AG04450 (cell line): ENCODE measurements around the gene BANF2. TPM values are rescaled to one million over a fixed set of nuclear protein-coding genes. Genes with fewer than 3 reads are reported as not detected.

ENCODE experiments used
- CTCF ChIA-PET: fragments of 300-600, 350-600 bp; formaldehyde crosslinking; extraction: SDS; loops from one replicate; lab custom pipeline; 2022; ENCODE audit warnings: antibody characterized with exemption, inconsistent platforms; lab: Charles Lee
- POLR2A ChIA-PET: fragments of 350-600 bp; formaldehyde crosslinking; extraction: SDS; loops from one replicate; lab custom pipeline; 2021; ENCODE audit warnings: antibody characterized with exemption, inconsistent platforms; lab: Yijun Ruan, JAX
- DNase-seq: peaks from one replicate; pipeline ENCODE4 v3.0.0-alpha.2; 2011; ENCODE audit warnings: low read depth, low spot score
- H3K27ac ChIP-seq: one replicate; pipeline ENCODE4 v1.5.1; 2012; ENCODE audit warnings: low read depth, low read length, control low read depth
- H3K27me3 ChIP-seq: one replicate; pipeline ENCODE4 v1.6.0; 2012; ENCODE audit warnings: low read length; ENCODE audit not compliant: control insufficient read depth, insufficient read depth
- H3K4me3 ChIP-seq: 2 replicates; pipeline ENCODE4 v1.5.1; 2011; ENCODE audit warnings: mild to moderate bottlenecking, low read depth, low read length, control low read depth
- H3K9me3 ChIP-seq: 2 replicates; pipeline ENCODE4 v1.5.1; 2012; ENCODE audit warnings: low read length; ENCODE audit not compliant: control insufficient read depth, insufficient read depth
- polyA plus RNA-seq: library from polyadenylated mRNA; depleted of rRNA; stranded (reverse); fragments of >200 nt; gene quantifications from 2 replicates; pipeline ENCODE4 v1.2.3, GENCODE V29; 2011; rRNA removed
- TF ChIP-seq, protein P1 (sequence below): IDR thresholded peaks from 2 replicates; pipeline ENCODE4 v1.5.1; 2011; ENCODE audit warnings: low read depth, low read length, control low read depth, inconsistent platforms

Gene BANF2
- polyA plus RNA-seq, 1 experiment: not detected

DNA sequence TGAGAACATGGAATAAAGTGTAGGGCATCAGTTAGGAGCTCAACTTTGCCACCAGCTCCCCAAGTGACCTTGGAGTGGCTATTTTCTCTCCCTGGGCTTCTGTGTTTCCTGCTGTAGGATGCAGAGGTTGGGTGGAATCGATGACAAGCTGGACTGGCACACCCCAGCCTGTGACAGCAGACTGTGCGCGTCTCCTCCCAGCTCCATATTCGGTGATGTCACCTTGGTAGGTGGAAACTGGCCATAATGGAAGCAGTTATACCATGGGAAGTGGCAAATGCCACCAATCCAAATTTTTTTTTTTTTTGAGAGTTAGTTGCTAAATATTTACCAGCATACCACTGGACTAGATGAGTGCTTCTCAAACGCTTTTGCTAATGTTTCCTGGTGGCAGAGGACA is 85.2 kb downstream of the BANF2 start:
- ChIA-PET POLR2A (interaction anchor here (0.6 kb wide), 1 partner anchor 18 kb away, joined by 4 read pairs; no protein-coding TSS in a partner anchor), CTCF (no interaction called here)

More for the DNA sequence above, 85.2 kb downstream of the BANF2 start:
- H3K27me3 ChIP-seq: no peaks in the 10 kb centered on the region
- TF ChIP-seq, protein P1, sequence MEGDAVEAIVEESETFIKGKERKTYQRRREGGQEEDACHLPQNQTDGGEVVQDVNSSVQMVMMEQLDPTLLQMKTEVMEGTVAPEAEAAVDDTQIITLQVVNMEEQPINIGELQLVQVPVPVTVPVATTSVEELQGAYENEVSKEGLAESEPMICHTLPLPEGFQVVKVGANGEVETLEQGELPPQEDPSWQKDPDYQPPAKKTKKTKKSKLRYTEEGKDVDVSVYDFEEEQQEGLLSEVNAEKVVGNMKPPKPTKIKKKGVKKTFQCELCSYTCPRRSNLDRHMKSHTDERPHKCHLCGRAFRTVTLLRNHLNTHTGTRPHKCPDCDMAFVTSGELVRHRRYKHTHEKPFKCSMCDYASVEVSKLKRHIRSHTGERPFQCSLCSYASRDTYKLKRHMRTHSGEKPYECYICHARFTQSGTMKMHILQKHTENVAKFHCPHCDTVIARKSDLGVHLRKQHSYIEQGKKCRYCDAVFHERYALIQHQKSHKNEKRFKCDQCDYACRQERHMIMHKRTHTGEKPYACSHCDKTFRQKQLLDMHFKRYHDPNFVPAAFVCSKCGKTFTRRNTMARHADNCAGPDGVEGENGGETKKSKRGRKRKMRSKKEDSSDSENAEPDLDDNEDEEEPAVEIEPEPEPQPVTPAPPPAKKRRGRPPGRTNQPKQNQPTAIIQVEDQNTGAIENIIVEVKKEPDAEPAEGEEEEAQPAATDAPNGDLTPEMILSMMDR: no peak
- H3K9me3 ChIP-seq: no peaks in the 10 kb centered on the region
- H3K4me3 ChIP-seq: no peak overlapping the region
- DNase-seq: no peak
- no peak overlapping the region for H3K27ac ChIP-seq

Other genes starting within 250 kb of the BANF2 start
- 2.3 and 2.9 TPM in 2 replicates for gene BFSP1, start 168.6 kb upstream of the BANF2 start, polyA plus RNA-seq
- gene DSTN, start 129.9 kb upstream of the BANF2 start, polyA plus RNA-seq: 318 and 414 TPM in 2 replicates
- 151 and 153 TPM in 2 replicates for gene RRBP1, start 17.7 kb upstream of the BANF2 start, polyA plus RNA-seq